DMS79 treated with DMSO at 0.1 percent for 48 hours (cell line): Measurements from ENCODE around the gene LGALS3.

Experiments
- DNase-seq: peaks from one replicate; lab custom pipeline; 2025; lab: John Stamatoyannopoulos, UW

Gene LGALS3

GRCh38 chr14:55191203-55192053, 62.4 kb downstream of the LGALS3 start, which contains the start of gene DLGAP5:
Gene DLGAP5 (minus strand): TSS chr14:55191585. CDS start chr14:55189179, 2,406 bp downstream.
- DNase-seq, result peak; percentile 100

- DNase-seq, result no peak
These were observed 63.1 kb downstream of the LGALS3 start for GRCh38 chr14:55192054-55192621.

DNA sequence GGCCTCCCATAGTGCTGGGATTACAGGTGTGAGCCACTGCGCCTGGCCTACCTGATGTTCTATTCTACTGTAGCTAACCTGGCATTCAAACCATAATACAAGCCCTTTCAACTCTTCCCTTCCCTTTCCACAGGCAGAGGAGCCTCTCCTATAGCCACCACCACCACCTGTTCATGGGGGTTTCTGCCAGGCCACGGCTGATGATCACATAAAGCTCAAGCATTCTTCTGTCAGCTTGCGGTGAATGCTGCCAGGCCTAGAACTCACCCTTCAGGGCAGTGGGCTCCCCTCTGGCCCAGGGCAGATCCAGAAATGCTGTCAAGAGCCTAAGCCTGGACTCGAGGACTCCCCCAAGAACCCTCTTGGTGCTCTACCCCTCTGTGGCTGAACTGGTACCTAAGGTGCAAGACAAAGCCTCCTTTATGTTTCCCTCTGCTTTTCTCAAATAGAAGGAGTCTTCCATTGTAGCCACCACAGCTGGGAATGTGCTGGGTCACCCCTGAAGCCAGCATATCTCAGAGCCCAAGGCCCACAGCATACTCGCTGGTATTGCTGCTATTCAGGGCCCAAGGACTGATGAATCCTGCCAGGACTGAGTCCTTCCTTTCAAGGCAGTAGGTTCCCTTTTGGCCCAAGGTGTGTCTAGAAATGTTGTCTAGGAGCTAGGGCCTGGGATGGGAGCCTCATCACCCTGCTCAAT, 65.8 kb downstream of the LGALS3 start:
- no peak for DNase-seq
